HepG2 (cell line): Measurements from ENCODE around the gene SLC12A9. TPM values are rescaled to one million over a fixed set of nuclear protein-coding genes. Genes with fewer than 3 reads are reported as not detected.

Experiments
- AHR ChIP-seq: IDR thresholded peaks from 2 replicates; pipeline ENCODE4 v1.6.1; 2018; ENCODE audit warnings: missing genetic modification reagents, missing compliant biosample characterization
- PHF21A ChIP-seq: sonication (generic); formaldehyde crosslinking; IDR thresholded peaks from 2 replicates; pipeline ENCODE4 v1.5.0; 2020; ENCODE audit warnings: mild to moderate bottlenecking, missing genetic modification reagents
- SMC3 ChIP-seq: IDR thresholded peaks from 2 replicates; pipeline ENCODE4 v1.6.1; 2011; ENCODE audit warnings: low read length, improper control_type of control experiment
- ZFYVE20 ChIP-seq: sonication (generic); formaldehyde crosslinking; IDR thresholded peaks from 2 replicates; pipeline ENCODE4 v1.8.0; 2023; ENCODE audit warnings: low read depth, mild to moderate bottlenecking, moderate library complexity, missing genetic modification reagents, borderline replicate concordance
- ZNF30 ChIP-seq: sonication (generic); formaldehyde crosslinking; IDR thresholded peaks from 2 replicates; pipeline ENCODE4 v1.5.0; 2020; ENCODE audit warnings: mild to moderate bottlenecking, missing genetic modification reagents
- ZNF501 ChIP-seq: sonication (generic); formaldehyde crosslinking; IDR thresholded peaks from 2 replicates; pipeline ENCODE4 v1.5.1; 2020; ENCODE audit warnings: mild to moderate bottlenecking, moderate library complexity, missing genetic modification reagents
- polyA plus RNA-seq, 8 experiments: library from polyadenylated mRNA; depleted of rRNA in 3 of 8; stranded (reverse) in 7 of 8; unstranded in 1 of 8; fragments of >200 nt; fragmentation: Illumina TruSeq in 4 of 8; extraction: Trizol in 4 of 8; gene quantifications; 2 replicates each; pipeline versions ENCODE4 v1.2.1 to v1.2.3, GENCODE V29; 2011 to 2016; ENCODE audit warnings: low read depth in 4 of 8, missing spikeins in 1 of 8, mixed read lengths in 1 of 8; ENCODE audit not compliant: insufficient read depth in 1 of 8
- total RNA-seq, 5 experiments: library from RNA; depleted of rRNA; stranded (reverse); fragments of >200 nt; fragmentation: Illumina TruSeq; extraction: Trizol; gene quantifications; 2 replicates each; pipeline ENCODE4 v1.2.3, GENCODE V29; 2016; ENCODE audit warnings: low read depth in 1 of 5
- TF ChIP-seq, protein P1 (sequence below): sonication (generic); formaldehyde crosslinking; IDR thresholded peaks from 2 replicates; pipeline ENCODE4 v1.4.0; 2020; ENCODE audit warnings: missing genetic modification reagents
- TF ChIP-seq, protein P2 (sequence below): sonication (generic); formaldehyde crosslinking; IDR thresholded peaks from 2 replicates; pipeline ENCODE4 v1.8.0; 2022; ENCODE audit warnings: mild to moderate bottlenecking, missing genetic modification reagents, borderline replicate concordance
- TF ChIP-seq, protein P3 (sequence below): sonication (generic); formaldehyde crosslinking; IDR thresholded peaks from 2 replicates; pipeline ENCODE4 v1.4.0; 2020; ENCODE audit warnings: mild to moderate bottlenecking, missing genetic modification reagents, borderline replicate concordance
- TF ChIP-seq, protein P4 (sequence below): sonication (generic); formaldehyde crosslinking; IDR thresholded peaks from 2 replicates; pipeline ENCODE4 v1.5.1; 2020; ENCODE audit warnings: mild to moderate bottlenecking, missing genetic modification reagents, moderate library complexity
- TF ChIP-seq, protein P5 (sequence below): sonication (generic); formaldehyde crosslinking; IDR thresholded peaks from 2 replicates; pipeline ENCODE4 v1.8.0; 2022; ENCODE audit warnings: missing genetic modification reagents, mild to moderate bottlenecking, borderline replicate concordance
- TF ChIP-seq, protein P6 (sequence below): sonication (generic); formaldehyde crosslinking; IDR thresholded peaks from 2 replicates; pipeline ENCODE4 v1.4.0; 2020; ENCODE audit warnings: missing genetic modification reagents, mild to moderate bottlenecking, borderline replicate concordance

SLC12A9 gene
- total and polyA plus RNA-seq, 2 of the 13 experiments (the other 11 are each of a cell fraction or from before 2014, with no cell fraction given): 8.7 to 16.6 TPM

DNA sequence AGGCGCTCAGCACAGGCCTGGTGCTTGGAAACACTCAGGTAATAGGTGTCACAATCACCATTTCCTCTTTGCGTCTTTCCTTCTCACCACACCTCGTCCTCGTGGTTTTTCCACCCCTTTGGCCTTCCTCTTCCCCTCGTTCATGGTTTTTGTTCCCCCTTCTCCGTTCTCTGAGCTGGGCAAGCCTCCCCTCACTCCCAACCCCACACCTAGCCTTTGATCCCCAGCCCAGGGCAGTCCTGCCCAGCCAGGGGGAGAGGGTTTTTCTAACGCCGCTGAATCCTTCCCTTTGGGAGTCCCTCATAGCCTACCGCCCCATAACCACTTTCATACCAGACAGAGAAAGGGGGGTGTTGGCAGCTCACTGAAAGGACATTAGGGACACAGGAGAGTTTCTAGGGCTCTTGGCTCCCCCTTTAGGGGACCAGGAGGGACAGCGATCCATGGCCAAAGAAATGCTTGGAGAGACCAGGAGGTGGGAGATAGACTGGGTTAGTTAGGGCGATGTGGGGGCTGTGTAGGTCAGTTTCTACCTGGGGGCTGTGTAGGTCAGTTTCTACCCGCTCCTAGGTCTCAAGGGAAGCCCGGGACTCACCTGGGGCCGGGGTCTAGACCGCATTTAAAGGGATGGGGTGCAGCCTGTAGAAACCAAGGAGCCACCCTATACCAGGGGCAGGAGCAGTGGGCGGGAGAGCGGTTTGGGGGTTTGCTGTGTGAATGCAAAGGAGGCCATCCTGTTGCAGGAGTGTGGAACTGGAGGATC, 26.6 kb upstream of the SLC12A9 start (continued):
- TF ChIP-seq, protein P1, sequence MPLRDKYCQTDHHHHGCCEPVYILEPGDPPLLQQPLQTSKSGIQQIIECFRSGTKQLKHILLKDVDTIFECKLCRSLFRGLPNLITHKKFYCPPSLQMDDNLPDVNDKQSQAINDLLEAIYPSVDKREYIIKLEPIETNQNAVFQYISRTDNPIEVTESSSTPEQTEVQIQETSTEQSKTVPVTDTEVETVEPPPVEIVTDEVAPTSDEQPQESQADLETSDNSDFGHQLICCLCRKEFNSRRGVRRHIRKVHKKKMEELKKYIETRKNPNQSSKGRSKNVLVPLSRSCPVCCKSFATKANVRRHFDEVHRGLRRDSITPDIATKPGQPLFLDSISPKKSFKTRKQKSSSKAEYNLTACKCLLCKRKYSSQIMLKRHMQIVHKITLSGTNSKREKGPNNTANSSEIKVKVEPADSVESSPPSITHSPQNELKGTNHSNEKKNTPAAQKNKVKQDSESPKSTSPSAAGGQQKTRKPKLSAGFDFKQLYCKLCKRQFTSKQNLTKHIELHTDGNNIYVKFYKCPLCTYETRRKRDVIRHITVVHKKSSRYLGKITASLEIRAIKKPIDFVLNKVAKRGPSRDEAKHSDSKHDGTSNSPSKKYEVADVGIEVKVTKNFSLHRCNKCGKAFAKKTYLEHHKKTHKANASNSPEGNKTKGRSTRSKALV (CRISPR knock-in tag): 0 out of 2 replicates have a peak, but pooled peaks have one; percentile 34
- TF ChIP-seq, protein P2, sequence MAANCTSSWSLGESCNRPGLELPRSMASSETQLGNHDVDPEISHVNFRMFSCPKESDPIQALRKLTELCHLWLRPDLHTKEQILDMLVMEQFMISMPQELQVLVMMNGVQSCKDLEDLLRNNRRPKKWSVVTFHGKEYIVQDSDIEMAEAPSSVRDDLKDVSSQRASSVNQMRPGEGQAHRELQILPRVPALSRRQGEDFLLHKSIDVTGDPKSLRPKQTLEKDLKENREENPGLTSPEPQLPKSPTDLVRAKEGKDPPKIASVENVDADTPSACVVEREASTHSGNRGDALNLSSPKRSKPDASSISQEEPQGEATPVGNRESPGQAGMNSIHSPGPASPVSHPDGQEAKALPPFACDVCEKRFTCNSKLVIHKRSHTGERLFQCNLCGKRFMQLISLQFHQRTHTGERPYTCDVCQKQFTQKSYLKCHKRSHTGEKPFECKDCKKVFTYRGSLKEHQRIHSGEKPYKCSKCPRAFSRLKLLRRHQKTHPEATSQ (CRISPR knock-in tag): 0 out of 2 replicates have a peak, but pooled peaks have one; percentile 38
- no peak for TF ChIP-seq AHR (CRISPR knock-in tag)
- TF ChIP-seq ZNF501 (CRISPR knock-in tag): 0 out of 2 replicates have a peak, but pooled peaks have one; percentile 13
- TF ChIP-seq, protein P3, sequence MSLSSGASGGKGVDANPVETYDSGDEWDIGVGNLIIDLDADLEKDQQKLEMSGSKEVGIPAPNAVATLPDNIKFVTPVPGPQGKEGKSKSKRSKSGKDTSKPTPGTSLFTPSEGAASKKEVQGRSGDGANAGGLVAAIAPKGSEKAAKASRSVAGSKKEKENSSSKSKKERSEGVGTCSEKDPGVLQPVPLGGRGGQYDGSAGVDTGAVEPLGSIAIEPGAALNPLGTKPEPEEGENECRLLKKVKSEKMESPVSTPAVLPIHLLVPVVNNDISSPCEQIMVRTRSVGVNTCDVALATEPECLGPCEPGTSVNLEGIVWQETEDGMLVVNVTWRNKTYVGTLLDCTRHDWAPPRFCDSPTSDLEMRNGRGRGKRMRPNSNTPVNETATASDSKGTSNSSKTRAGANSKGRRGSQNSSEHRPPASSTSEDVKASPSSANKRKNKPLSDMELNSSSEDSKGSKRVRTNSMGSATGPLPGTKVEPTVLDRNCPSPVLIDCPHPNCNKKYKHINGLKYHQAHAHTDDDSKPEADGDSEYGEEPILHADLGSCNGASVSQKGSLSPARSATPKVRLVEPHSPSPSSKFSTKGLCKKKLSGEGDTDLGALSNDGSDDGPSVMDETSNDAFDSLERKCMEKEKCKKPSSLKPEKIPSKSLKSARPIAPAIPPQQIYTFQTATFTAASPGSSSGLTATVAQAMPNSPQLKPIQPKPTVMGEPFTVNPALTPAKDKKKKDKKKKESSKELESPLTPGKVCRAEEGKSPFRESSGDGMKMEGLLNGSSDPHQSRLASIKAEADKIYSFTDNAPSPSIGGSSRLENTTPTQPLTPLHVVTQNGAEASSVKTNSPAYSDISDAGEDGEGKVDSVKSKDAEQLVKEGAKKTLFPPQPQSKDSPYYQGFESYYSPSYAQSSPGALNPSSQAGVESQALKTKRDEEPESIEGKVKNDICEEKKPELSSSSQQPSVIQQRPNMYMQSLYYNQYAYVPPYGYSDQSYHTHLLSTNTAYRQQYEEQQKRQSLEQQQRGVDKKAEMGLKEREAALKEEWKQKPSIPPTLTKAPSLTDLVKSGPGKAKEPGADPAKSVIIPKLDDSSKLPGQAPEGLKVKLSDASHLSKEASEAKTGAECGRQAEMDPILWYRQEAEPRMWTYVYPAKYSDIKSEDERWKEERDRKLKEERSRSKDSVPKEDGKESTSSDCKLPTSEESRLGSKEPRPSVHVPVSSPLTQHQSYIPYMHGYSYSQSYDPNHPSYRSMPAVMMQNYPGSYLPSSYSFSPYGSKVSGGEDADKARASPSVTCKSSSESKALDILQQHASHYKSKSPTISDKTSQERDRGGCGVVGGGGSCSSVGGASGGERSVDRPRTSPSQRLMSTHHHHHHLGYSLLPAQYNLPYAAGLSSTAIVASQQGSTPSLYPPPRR (CRISPR knock-in tag): 0 out of 2 replicates have a peak, but pooled peaks have one; percentile 15
- TF ChIP-seq ZFYVE20 (CRISPR knock-in tag): no peak
- TF ChIP-seq, protein P4, sequence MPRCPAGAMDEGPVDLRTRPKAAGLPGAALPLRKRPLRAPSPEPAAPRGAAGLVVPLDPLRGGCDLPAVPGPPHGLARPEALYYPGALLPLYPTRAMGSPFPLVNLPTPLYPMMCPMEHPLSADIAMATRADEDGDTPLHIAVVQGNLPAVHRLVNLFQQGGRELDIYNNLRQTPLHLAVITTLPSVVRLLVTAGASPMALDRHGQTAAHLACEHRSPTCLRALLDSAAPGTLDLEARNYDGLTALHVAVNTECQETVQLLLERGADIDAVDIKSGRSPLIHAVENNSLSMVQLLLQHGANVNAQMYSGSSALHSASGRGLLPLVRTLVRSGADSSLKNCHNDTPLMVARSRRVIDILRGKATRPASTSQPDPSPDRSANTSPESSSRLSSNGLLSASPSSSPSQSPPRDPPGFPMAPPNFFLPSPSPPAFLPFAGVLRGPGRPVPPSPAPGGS: no peak
- 0 out of 2 replicates have a peak, but pooled peaks have one; percentile 43 for TF ChIP-seq PHF21A (CRISPR knock-in tag)
- TF ChIP-seq, protein P5, sequence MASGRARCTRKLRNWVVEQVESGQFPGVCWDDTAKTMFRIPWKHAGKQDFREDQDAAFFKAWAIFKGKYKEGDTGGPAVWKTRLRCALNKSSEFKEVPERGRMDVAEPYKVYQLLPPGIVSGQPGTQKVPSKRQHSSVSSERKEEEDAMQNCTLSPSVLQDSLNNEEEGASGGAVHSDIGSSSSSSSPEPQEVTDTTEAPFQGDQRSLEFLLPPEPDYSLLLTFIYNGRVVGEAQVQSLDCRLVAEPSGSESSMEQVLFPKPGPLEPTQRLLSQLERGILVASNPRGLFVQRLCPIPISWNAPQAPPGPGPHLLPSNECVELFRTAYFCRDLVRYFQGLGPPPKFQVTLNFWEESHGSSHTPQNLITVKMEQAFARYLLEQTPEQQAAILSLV (CRISPR knock-in tag): no peak
- peak; percentile 29; the same call in 1 of the 2 replicates for TF ChIP-seq SMC3
- TF ChIP-seq, protein P6, sequence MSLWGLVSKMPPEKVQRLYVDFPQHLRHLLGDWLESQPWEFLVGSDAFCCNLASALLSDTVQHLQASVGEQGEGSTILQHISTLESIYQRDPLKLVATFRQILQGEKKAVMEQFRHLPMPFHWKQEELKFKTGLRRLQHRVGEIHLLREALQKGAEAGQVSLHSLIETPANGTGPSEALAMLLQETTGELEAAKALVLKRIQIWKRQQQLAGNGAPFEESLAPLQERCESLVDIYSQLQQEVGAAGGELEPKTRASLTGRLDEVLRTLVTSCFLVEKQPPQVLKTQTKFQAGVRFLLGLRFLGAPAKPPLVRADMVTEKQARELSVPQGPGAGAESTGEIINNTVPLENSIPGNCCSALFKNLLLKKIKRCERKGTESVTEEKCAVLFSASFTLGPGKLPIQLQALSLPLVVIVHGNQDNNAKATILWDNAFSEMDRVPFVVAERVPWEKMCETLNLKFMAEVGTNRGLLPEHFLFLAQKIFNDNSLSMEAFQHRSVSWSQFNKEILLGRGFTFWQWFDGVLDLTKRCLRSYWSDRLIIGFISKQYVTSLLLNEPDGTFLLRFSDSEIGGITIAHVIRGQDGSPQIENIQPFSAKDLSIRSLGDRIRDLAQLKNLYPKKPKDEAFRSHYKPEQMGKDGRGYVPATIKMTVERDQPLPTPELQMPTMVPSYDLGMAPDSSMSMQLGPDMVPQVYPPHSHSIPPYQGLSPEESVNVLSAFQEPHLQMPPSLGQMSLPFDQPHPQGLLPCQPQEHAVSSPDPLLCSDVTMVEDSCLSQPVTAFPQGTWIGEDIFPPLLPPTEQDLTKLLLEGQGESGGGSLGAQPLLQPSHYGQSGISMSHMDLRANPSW (CRISPR knock-in tag): 0 out of 2 replicates have a peak, but pooled peaks have one; percentile 49
- TF ChIP-seq ZNF30 (CRISPR knock-in tag): no peak
